GM23338 (cell line): ENCODE results near the gene KIR2DL1. TPM values are rescaled to one million over a fixed set of nuclear protein-coding genes. Genes with fewer than 3 reads are reported as not detected.

Experiments used
- ATAC-seq: fragments of 200-7000 bp; cut with Tn5 transposase; 3 replicates; pipeline ENCODE4 v1.9.1; 2020
- DNase-seq: peaks from one replicate; pipeline ENCODE4 v3.0.0-alpha.2; 2015; ENCODE audit warnings: low spot score
- H2AFZ ChIP-seq: fragments of 200-600 bp; sonication (generic); 2 replicates; pipeline ENCODE4 v1.8.0; 2016; ENCODE audit warnings: antibody characterized with exemption, mild to moderate bottlenecking, moderate library complexity
- H3F3A ChIP-seq: fragments of 200-600 bp; sonication (generic); replicated peaks from 2 replicates; pipeline ENCODE4 v1.8.0; 2017; ENCODE audit warnings: antibody characterized with exemption, mixed run types, low read depth
- H3K27ac ChIP-seq: fragments of 200-600 bp; sonication (generic); 2 replicates; pipeline ENCODE4 v1.6.1; 2016; ENCODE audit warnings: low read depth
- H3K27me3 ChIP-seq: fragments of 200-600 bp; sonication (generic); 2 replicates; pipeline ENCODE4 v1.8.0; 2016; ENCODE audit warnings: mild to moderate bottlenecking, mixed run types, moderate library complexity; ENCODE audit not compliant: insufficient read depth
- H3K36me3 ChIP-seq: fragments of 200-600 bp; sonication (generic); 2 replicates; pipeline ENCODE4 v1.8.0; 2016; ENCODE audit warnings: mild to moderate bottlenecking; ENCODE audit not compliant: insufficient read depth
- H3K4me1 ChIP-seq: fragments of 200-600 bp; sonication (generic); 2 replicates; pipeline ENCODE4 v1.8.0; 2016; ENCODE audit warnings: mild to moderate bottlenecking, moderate library complexity; ENCODE audit not compliant: insufficient read depth
- H3K4me2 ChIP-seq: fragments of 200-600 bp; sonication (generic); 2 replicates; pipeline ENCODE4 v1.7.1; 2017; ENCODE audit warnings: mixed run types
- H3K4me3 ChIP-seq: fragments of 200-600 bp; sonication (generic); 2 replicates; pipeline ENCODE4 v1.6.1; 2016; ENCODE audit warnings: mixed run types
- H3K79me2 ChIP-seq: fragments of 200-600 bp; sonication (generic); replicated peaks from 2 replicates; pipeline ENCODE4 v1.8.0; 2017; ENCODE audit warnings: mild to moderate bottlenecking; ENCODE audit not compliant: insufficient read depth
- H3K9me2 ChIP-seq: fragments of 200-600 bp; sonication (generic); 2 replicates; pipeline ENCODE4 v1.8.0; 2017; ENCODE audit not compliant: insufficient read depth
- H4K20me1 ChIP-seq: fragments of 200-600 bp; sonication (generic); replicated peaks from 2 replicates; pipeline ENCODE4 v1.8.0; 2017; ENCODE audit warnings: mild to moderate bottlenecking; ENCODE audit not compliant: insufficient read depth
- H3K27ac Mint-ChIP-seq: 2 replicates; pipeline ENCODE4 v1.8.0; 2020; ENCODE audit warnings: inconsistent platforms, mild to moderate bottlenecking, moderate library complexity, mixed read lengths
- H3K27me3 Mint-ChIP-seq: 3 replicates; pipeline ENCODE4 v1.8.0; 2022; ENCODE audit warnings: low read depth, mild to moderate bottlenecking, moderate library complexity, mixed read lengths, inconsistent platforms; ENCODE audit not compliant: insufficient read depth, poor library complexity
- H3K36me3 Mint-ChIP-seq: 3 replicates; pipeline ENCODE4 v1.8.0; 2021; ENCODE audit warnings: low read depth, mild to moderate bottlenecking, inconsistent platforms, moderate library complexity, mixed read lengths
- H3K4me1 Mint-ChIP-seq: 3 replicates; pipeline ENCODE4 v1.8.0; 2020; ENCODE audit warnings: mild to moderate bottlenecking, inconsistent platforms, mixed read lengths
- H3K4me3 Mint-ChIP-seq: 3 replicates; pipeline ENCODE4 v1.8.0; 2021; ENCODE audit warnings: moderate library complexity, mild to moderate bottlenecking, inconsistent platforms, mixed read lengths
- H3K9me3 Mint-ChIP-seq: 3 replicates; pipeline ENCODE4 v1.8.0; 2020; ENCODE audit warnings: moderate library complexity, mild to moderate bottlenecking, inconsistent platforms, mixed read lengths
- CREB1 ChIP-seq: fragments of 250-450 bp; sonication (Bioruptor Pico); IDR thresholded peaks from 2 replicates; pipeline ENCODE4 v1.5.0; 2020; ENCODE audit warnings: low read depth, mild to moderate bottlenecking, moderate library complexity
- ETS1 ChIP-seq: IDR thresholded peaks from 2 replicates; pipeline ENCODE4 v1.6.1; 2016; ENCODE audit warnings: antibody characterized with exemption
- EZH2phosphoT487 ChIP-seq: fragments of 200-600 bp; sonication (generic); IDR thresholded peaks from one replicate; pipeline ENCODE4 v1.8.1; 2018; ENCODE audit warnings: antibody characterized with exemption; ENCODE audit not compliant: unreplicated experiment
- JUNB ChIP-seq: IDR thresholded peaks from one replicate; pipeline ENCODE4 v1.6.1; 2016; ENCODE audit warnings: antibody characterized with exemption; ENCODE audit not compliant: unreplicated experiment
- NANOG ChIP-seq: IDR thresholded peaks from 2 replicates; pipeline ENCODE4 v1.6.1; 2016; ENCODE audit warnings: antibody characterized with exemption, borderline replicate concordance
- STAT1 ChIP-seq: IDR thresholded peaks from one replicate; pipeline ENCODE4 v1.6.1; 2016; ENCODE audit warnings: antibody characterized with exemption; ENCODE audit not compliant: unreplicated experiment
- ZNF114 ChIP-seq: fragments of 250-450 bp; sonication (Bioruptor Pico); IDR thresholded peaks from 2 replicates; pipeline ENCODE4 v1.5.0; 2020; ENCODE audit warnings: mild to moderate bottlenecking, moderate library complexity
- polyA plus RNA-seq: library from polyadenylated mRNA; unstranded; fragments of >200 nt; fragmentation: Nextera tagmentation; extraction: Ambion mirVana; gene quantifications from 2 replicates; pipeline ENCODE4 v1.2.1, GENCODE V29; 2016
- total RNA-seq: library from RNA; depleted of rRNA; stranded (reverse); fragments of >200 nt; shearing (Covaris generic); gene quantifications from 2 replicates; pipeline ENCODE4 v1.2.3, GENCODE V29; 2014
- TF ChIP-seq, protein P1 (sequence below): IDR thresholded peaks from one replicate; pipeline ENCODE4 v1.6.1; 2018; ENCODE audit warnings: antibody characterized with exemption; ENCODE audit not compliant: unreplicated experiment
- TF ChIP-seq, protein P2 (sequence below), 2 experiments: fragments of 200-600 bp in 1 of 2; sonication (generic) in 1 of 2; conservative IDR thresholded peaks; 2 replicates each; pipeline versions ENCODE4 v1.5.1 to v1.6.1; 2016 to 2017; ENCODE audit warnings: antibody characterized with exemption in 2 of 2, low read depth in 2 of 2, mild to moderate bottlenecking in 2 of 2, moderate library complexity in 1 of 2

The KIR2DL1 gene
- total and polyA plus RNA-seq, 2 experiments from 2014 or later: not detected

DNA sequence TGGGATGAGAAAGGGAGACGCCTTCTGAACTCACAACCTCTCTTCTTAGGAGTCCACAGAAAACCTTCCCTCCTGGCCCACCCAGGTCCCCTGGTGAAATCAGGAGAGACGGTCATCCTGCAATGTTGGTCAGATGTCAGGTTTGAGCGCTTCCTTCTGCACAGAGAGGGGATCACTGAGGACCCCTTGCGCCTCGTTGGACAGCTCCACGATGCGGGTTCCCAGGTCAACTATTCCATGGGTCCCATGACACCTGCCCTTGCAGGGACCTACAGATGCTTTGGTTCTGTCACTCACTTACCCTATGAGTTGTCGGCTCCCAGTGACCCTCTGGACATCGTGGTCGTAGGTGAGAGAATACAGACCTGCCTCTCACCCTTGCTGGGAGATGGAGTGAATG is 42.0 kb upstream of the KIR2DL1 start (continued):
- TF ChIP-seq, protein P1, sequence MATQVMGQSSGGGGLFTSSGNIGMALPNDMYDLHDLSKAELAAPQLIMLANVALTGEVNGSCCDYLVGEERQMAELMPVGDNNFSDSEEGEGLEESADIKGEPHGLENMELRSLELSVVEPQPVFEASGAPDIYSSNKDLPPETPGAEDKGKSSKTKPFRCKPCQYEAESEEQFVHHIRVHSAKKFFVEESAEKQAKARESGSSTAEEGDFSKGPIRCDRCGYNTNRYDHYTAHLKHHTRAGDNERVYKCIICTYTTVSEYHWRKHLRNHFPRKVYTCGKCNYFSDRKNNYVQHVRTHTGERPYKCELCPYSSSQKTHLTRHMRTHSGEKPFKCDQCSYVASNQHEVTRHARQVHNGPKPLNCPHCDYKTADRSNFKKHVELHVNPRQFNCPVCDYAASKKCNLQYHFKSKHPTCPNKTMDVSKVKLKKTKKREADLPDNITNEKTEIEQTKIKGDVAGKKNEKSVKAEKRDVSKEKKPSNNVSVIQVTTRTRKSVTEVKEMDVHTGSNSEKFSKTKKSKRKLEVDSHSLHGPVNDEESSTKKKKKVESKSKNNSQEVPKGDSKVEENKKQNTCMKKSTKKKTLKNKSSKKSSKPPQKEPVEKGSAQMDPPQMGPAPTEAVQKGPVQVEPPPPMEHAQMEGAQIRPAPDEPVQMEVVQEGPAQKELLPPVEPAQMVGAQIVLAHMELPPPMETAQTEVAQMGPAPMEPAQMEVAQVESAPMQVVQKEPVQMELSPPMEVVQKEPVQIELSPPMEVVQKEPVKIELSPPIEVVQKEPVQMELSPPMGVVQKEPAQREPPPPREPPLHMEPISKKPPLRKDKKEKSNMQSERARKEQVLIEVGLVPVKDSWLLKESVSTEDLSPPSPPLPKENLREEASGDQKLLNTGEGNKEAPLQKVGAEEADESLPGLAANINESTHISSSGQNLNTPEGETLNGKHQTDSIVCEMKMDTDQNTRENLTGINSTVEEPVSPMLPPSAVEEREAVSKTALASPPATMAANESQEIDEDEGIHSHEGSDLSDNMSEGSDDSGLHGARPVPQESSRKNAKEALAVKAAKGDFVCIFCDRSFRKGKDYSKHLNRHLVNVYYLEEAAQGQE: no peak
- TF ChIP-seq ZNF114 (CRISPR knock-in tag) (no peak), EZH2phosphoT487 (no peak), NANOG (no peak)

DNA sequence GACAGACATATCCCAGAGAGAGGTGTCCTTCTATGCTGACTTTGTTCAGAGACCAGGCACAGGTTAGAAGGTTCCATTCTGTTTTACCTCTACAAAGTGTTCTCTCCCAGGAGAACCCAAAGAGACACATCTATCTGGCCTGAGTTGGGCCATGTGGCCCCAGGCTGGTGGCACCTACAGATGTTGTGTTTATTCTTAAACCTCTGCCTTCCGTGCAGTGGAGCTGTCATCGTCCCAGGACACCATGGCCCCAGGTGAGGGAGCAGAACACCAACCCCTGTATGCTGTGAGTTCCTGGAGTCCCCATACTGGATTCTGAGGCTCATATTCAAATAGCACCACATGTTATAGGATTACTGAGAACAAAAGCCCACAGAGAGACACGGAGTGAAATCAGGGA is 41.4 kb upstream of the KIR2DL1 start:
- peaks cover 98% of the 10 kb centered on the region for H3K9me3 Mint-ChIP-seq
- ATAC-seq: no peak
- H3K27me3 Mint-ChIP-seq: peaks cover 10% of the 10 kb centered on the region
- Histone ChIP-seq H3K9me2 (no peaks in the 10 kb centered on the region), H3K4me1 (no peaks in the 10 kb centered on the region), H3K4me3 (no peak overlapping the region), H3F3A (no peaks in the 10 kb centered on the region), H4K20me1 (no peaks in the 10 kb centered on the region), H3K27me3 (no peaks in the 10 kb centered on the region), H3K27ac (no peak overlapping the region), H3K79me2 (no peaks in the 10 kb centered on the region), H3K36me3 (no peaks in the 10 kb centered on the region), H2AFZ (no peak overlapping the region), H3K4me2 (no peak overlapping the region)
- H3K4me3 Mint-ChIP-seq: no peak overlapping the region
- no peaks in the 10 kb centered on the region for H3K4me1 Mint-ChIP-seq
- no peak for DNase-seq
- H3K36me3 Mint-ChIP-seq: peaks cover 65% of the 10 kb centered on the region
- no peak for TF ChIP-seq ZNF114 (CRISPR knock-in tag)
- TF ChIP-seq JUNB: no peak
- no peak for TF ChIP-seq CREB1 (CRISPR knock-in tag)
- no peak for TF ChIP-seq ETS1
- TF ChIP-seq, protein P2, sequence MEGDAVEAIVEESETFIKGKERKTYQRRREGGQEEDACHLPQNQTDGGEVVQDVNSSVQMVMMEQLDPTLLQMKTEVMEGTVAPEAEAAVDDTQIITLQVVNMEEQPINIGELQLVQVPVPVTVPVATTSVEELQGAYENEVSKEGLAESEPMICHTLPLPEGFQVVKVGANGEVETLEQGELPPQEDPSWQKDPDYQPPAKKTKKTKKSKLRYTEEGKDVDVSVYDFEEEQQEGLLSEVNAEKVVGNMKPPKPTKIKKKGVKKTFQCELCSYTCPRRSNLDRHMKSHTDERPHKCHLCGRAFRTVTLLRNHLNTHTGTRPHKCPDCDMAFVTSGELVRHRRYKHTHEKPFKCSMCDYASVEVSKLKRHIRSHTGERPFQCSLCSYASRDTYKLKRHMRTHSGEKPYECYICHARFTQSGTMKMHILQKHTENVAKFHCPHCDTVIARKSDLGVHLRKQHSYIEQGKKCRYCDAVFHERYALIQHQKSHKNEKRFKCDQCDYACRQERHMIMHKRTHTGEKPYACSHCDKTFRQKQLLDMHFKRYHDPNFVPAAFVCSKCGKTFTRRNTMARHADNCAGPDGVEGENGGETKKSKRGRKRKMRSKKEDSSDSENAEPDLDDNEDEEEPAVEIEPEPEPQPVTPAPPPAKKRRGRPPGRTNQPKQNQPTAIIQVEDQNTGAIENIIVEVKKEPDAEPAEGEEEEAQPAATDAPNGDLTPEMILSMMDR (conservative IDR thresholded peaks at IDR 0.05; ENCODE audit: low read depth in 2 of 2): no peak
- TF ChIP-seq STAT1: no peak
- H3K27ac Mint-ChIP-seq: no peak overlapping the region
